Right lobe of liver (tissue), 6 donors: ENCODE results near the gene TTLL5. TPM values are rescaled to one million over a fixed set of nuclear protein-coding genes. Genes with fewer than 3 reads are reported as not detected.

Experiments used
- ATAC-seq, 4 donors: fragments of 200-7000 bp; cut with Tn5 transposase; one replicate each; pipeline ENCODE4 v1.9.1; 2020; ENCODE audit warnings: mild to moderate bottlenecking in 4 of 4, moderate library complexity in 4 of 4
- DNase-seq, 3 donors: peaks; one replicate each; pipeline ENCODE4 v3.0.0-alpha.2; 2020
- H3K27ac ChIP-seq, 3 donors: fragments of 200-600 bp; one replicate each; pipeline ENCODE4 v1.8.0; 2022
- H3K27me3 ChIP-seq, 2 donors: fragments of 200-600 bp; one replicate each; pipeline ENCODE4 v1.8.0; 2022
- H3K36me3 ChIP-seq, 4 donors: fragments of 200-600 bp; sonication (generic) in 1 of 4; one replicate each; pipeline versions ENCODE4 v1.5.1 to v1.8.0; 2017 to 2022; ENCODE audit warnings: control low read depth in 1 of 4
- H3K4me1 ChIP-seq, 4 donors: fragments of 200-600 bp; sonication (generic) in 1 of 4; one replicate each; pipeline versions ENCODE4 v1.5.1 to v1.8.0; 2017 to 2022; ENCODE audit warnings: control low read depth in 1 of 4
- H3K4me3 ChIP-seq, 3 donors: fragments of 200-600 bp; one replicate each; pipeline ENCODE4 v1.8.0; 2022
- H3K9me3 ChIP-seq, 4 donors: fragments of 200-600 bp; sonication (generic) in 1 of 4; one replicate each; pipeline versions ENCODE4 v1.5.1 to v1.8.0; 2017 to 2022; ENCODE audit warnings: control low read depth in 1 of 4
- CTCF ChIP-seq, 4 donors: fragments of 200-600 bp in 3 of 4; fragments of 450-650 bp in 1 of 4; IDR thresholded peaks; one replicate each; pipeline versions ENCODE4 v1.5.1 to v1.8.0; 2016 to 2022; ENCODE audit warnings: antibody characterized with exemption in 4 of 4, mild to moderate bottlenecking in 2 of 4
- POLR2A ChIP-seq: fragments of 450-650 bp; IDR thresholded peaks from one replicate; pipeline ENCODE4 v1.6.1; 2017; ENCODE audit warnings: antibody characterized with exemption, mild to moderate bottlenecking
- WGBS: methylation state at CpG from one replicate; pipeline ENCODE4 v1.1.6; 2018; ENCODE audit warnings: low coverage, low lambda C conversion rate; ENCODE audit not compliant: insufficient coverage; ENCODE audit errors: missing lambda C conversion rate; 5-methylcytosine and 5-hydroxymethylcytosine counted together
- intact Hi-C, 2 donors: fragments of 100-400 bp; cut with DNase I; formaldehyde crosslinking; loops; one replicate each; pipeline versions ENCODE4 v1.11.2 to v1.14.1; 2022
- total RNA-seq, 6 experiments: library from RNA; depleted of rRNA in 2 of 6; stranded (reverse); fragments of >200 nt in 2 of 6; fragmentation: NEBNext Ultra II Directional in 3 of 6; extraction: Animal tissue kit (Norgen Biotek cat#: 25700) in 3 of 6; gene quantifications; one replicate each; pipeline versions ENCODE4 v1.1.0 to v1.2.4, GENCODE V29; 2016 to 2023
- donor health status: DM: no; HTN: yes; CAD: no.
- donor health status: DM: no; HTN: no; CAD: no.
- donor health status: DM: no; HTN: no; CAD: no.
- donor health status: DM: no; HTN: yes; CAD: no.
- donor health status: DM: no; HTN: yes; CAD: no.

Gene TTLL5
- total RNA-seq, 6 experiments from 2014 or later: 7.4 to 13.8 (median 11.9) TPM

GRCh38 chr14:75661499-75661814, 411 bp downstream of the TTLL5 start:
- ATAC-seq: peak; percentile 11 to 23 (median 18)
- peaks cover 0 to 7% (median 2%) of the 10 kb centered on the region in 4 donors for H3K36me3 ChIP-seq
- peaks cover 0 to 18% (median 7%) of the 10 kb centered on the region in 4 donors for H3K4me1 ChIP-seq
- peak; percentile 24 for TF ChIP-seq POLR2A
- no peak for TF ChIP-seq CTCF (IDR thresholded peaks at IDR 0.05)
- intact Hi-C loops: no loop called here
- WGBS: 0% methylated on average over 7 of the region's 18 CpGs
- H3K9me3 ChIP-seq: no peaks in the 10 kb centered on the region
- peak overlapping the region; percentile 66 to 83 (median 81) for H3K27ac ChIP-seq
- H3K4me3 ChIP-seq: peak overlapping the region; percentile 71 to 93 (median 87)
- H3K27me3 ChIP-seq: no peaks in the 10 kb centered on the region
- DNase-seq: no peak

GRCh38 chr14:75662966-75663365, 1.9 kb downstream of the TTLL5 start:
- H3K9me3 ChIP-seq: no peaks in the 10 kb centered on the region
- H3K4me3 ChIP-seq: no peak overlapping the region
- ATAC-seq (no peak), DNase-seq (no peak)
- peaks cover 0 to 18% (median 7%) of the 10 kb centered on the region in 4 donors for H3K4me1 ChIP-seq
- no peaks in the 10 kb centered on the region for H3K36me3 ChIP-seq
- H3K27me3 ChIP-seq: no peaks in the 10 kb centered on the region
- H3K27ac ChIP-seq: no peak overlapping the region
- 79% methylated on average over 3 of the region's 3 CpGs for WGBS
- intact Hi-C loops: no loop called here
- no peak for TF ChIP-seq POLR2A
- no peak for TF ChIP-seq CTCF (IDR thresholded peaks at IDR 0.05)

- 75% methylated on average over 2 of the region's 2 CpGs for WGBS
These were observed 6.2 kb downstream of the TTLL5 start for GRCh38 chr14:75667099-75667765.

GRCh38 chr14:75672605-75673192, 11.7 kb downstream of the TTLL5 start:
- 67% methylated on average over 1 of the region's 1 CpG for WGBS
- DNase-seq: no peak
- intact Hi-C loops: no loop called here
- Histone ChIP-seq H3K9me3 (no peaks in the 10 kb centered on the region), H3K4me3 (no peak overlapping the region), H3K4me1 (no peaks in the 10 kb centered on the region), H3K36me3 (peaks cover 0 to 16% (median 0%) of the 10 kb centered on the region in 4 donors), H3K27ac (no peak overlapping the region), H3K27me3 (no peaks in the 10 kb centered on the region)
- no peak for TF ChIP-seq POLR2A
- TF ChIP-seq CTCF (IDR thresholded peaks at IDR 0.05): no peak
- no peak for ATAC-seq

More at GRCh38 chr14:75667099-75667765, 6.2 kb downstream of the TTLL5 start:
- Histone ChIP-seq H3K4me1 (peaks cover 0 to under 1% (median 0%) of the 10 kb centered on the region in 4 donors), H3K36me3 (peaks cover 0 to 16% (median 0%) of the 10 kb centered on the region in 4 donors), H3K27ac (no peak overlapping the region), H3K4me3 (no peak overlapping the region), H3K27me3 (no peaks in the 10 kb centered on the region), H3K9me3 (no peaks in the 10 kb centered on the region)
- intact Hi-C loops: no loop called here
- TF ChIP-seq CTCF (IDR thresholded peaks at IDR 0.05): no peak
- no peak for TF ChIP-seq POLR2A
- peak in 1 of 4 donors; percentile 32 for ATAC-seq
- no peak for DNase-seq
